Measurements from ENCODE around the gene CRYZL1. TPM values are rescaled to one million over a fixed set of nuclear protein-coding genes. Genes with fewer than 3 reads are reported as not detected.
"Not testable (repeated sequence)": the region's sequence is repeated elsewhere in the genome, so short reads cannot be mapped to it uniquely, and the experiment has no call there.

Gene CRYZL1
- total RNA-seq, 1 experiment from 2014 or later = 46.6 TPM

GRCh38 chr21:33578214-33578613 is 63.3 kb downstream of the CRYZL1 start:
- intact Hi-C loops (cut with micrococcal nuclease; ENCODE audit: unreplicated experiment) = no loop called here
- no TSS peak for BruUV-seq (replicated peaks)
- H3K4me1 ChIP-seq (ENCODE audit: insufficient read depth, low read length, poor library complexity, severe bottlenecking) = no peaks in the 10 kb centered on the region
- H3K4me3 ChIP-seq (ENCODE audit: low read depth, low read length, poor library complexity, severe bottlenecking) = no peak overlapping the region
- no peak for DNase-seq (ENCODE audit: low spot score)
- no peaks in the 10 kb centered on the region for H3K9me3 ChIP-seq (ENCODE audit: low read depth, low read length, poor library complexity, severe bottlenecking)
- ChIA-PET CTCF (no interaction called here), POLR2A (ENCODE audit: low non-redundant PET) (no interaction called here)
- no peaks in the 10 kb centered on the region for H3K27me3 ChIP-seq (replicated peaks; ENCODE audit: insufficient read depth, low read depth, low read length, poor library complexity)
- H3K36me3 ChIP-seq (ENCODE audit: insufficient read depth, low read length, poor library complexity, severe bottlenecking) = peaks cover 84% of the 10 kb centered on the region
- TF ChIP-seq CTCF (conservative IDR thresholded peaks at IDR 0.05; ENCODE audit: low read depth, low read length) (no peak), EZH2 (IDR thresholded peaks at IDR 0.05; ENCODE audit: borderline replicate concordance, low read depth, low read length, poor library complexity, severe bottlenecking) (no peak)
- H3K27ac ChIP-seq (ENCODE audit: low read depth, low read length, poor library complexity, severe bottlenecking) = no peak overlapping the region

GRCh38 chr21:33576741-33577141 is 64.8 kb downstream of the CRYZL1 start:
- CTCF ChIA-PET; DNase-seq (ENCODE audit: low spot score); H3K4me1 ChIP-seq (ENCODE audit: insufficient read depth, low read length, poor library complexity, severe bottlenecking); H3K27ac ChIP-seq (ENCODE audit: low read depth, low read length, poor library complexity, severe bottlenecking); intact Hi-C loops (cut with micrococcal nuclease; ENCODE audit: unreplicated experiment); H3K27me3 ChIP-seq (replicated peaks; ENCODE audit: insufficient read depth, low read depth, low read length, poor library complexity); H3K4me3 ChIP-seq (ENCODE audit: low read depth, low read length, poor library complexity, severe bottlenecking); H3K9me3 ChIP-seq (ENCODE audit: low read depth, low read length, poor library complexity, severe bottlenecking): not testable (repeated sequence)
- TSS peak; percentile 62 for BruUV-seq (replicated peaks)
- H3K36me3 ChIP-seq (ENCODE audit: insufficient read depth, low read length, poor library complexity, severe bottlenecking) = peaks cover 88% of the 10 kb centered on the region
- POLR2A ChIA-PET (ENCODE audit: low non-redundant PET) = interaction anchor here (0.6 kb wide), 1 partner anchor 214 kb away, joined by 4 read pairs; no protein-coding TSS in a partner anchor

- no peaks in the 10 kb centered on the region for H3K9me3 ChIP-seq (ENCODE audit: low read depth, low read length, poor library complexity, severe bottlenecking)
- DNase-seq (ENCODE audit: low spot score) = no peak
- TF ChIP-seq CTCF (conservative IDR thresholded peaks at IDR 0.05; ENCODE audit: low read depth, low read length) (no peak), EZH2 (IDR thresholded peaks at IDR 0.05; ENCODE audit: borderline replicate concordance, low read depth, low read length, poor library complexity, severe bottlenecking) (no peak)
- ChIA-PET POLR2A (ENCODE audit: low non-redundant PET) (no interaction called here), CTCF (no interaction called here)
- no peaks in the 10 kb centered on the region for H3K4me1 ChIP-seq (ENCODE audit: insufficient read depth, low read length, poor library complexity, severe bottlenecking)
- intact Hi-C loops (cut with micrococcal nuclease; ENCODE audit: unreplicated experiment) = no loop called here
- BruUV-seq (replicated peaks) = no TSS peak
- H3K27me3 ChIP-seq (replicated peaks; ENCODE audit: insufficient read depth, low read depth, low read length, poor library complexity) = no peaks in the 10 kb centered on the region
- H3K27ac ChIP-seq (ENCODE audit: low read depth, low read length, poor library complexity, severe bottlenecking) = no peak overlapping the region
- H3K36me3 ChIP-seq (ENCODE audit: insufficient read depth, low read length, poor library complexity, severe bottlenecking) = peaks cover 98% of the 10 kb centered on the region
- H3K4me3 ChIP-seq (ENCODE audit: low read depth, low read length, poor library complexity, severe bottlenecking) = no peak overlapping the region
Observed at GRCh38 chr21:33572350-33572749, 69.2 kb downstream of the CRYZL1 start.

- no peak overlapping the region for H3K27ac ChIP-seq (ENCODE audit: low read depth, low read length, poor library complexity, severe bottlenecking)
- POLR2A ChIA-PET (ENCODE audit: low non-redundant PET) = no interaction called here
- intact Hi-C loops (cut with micrococcal nuclease; ENCODE audit: unreplicated experiment) = no loop called here
Observed at GRCh38 chr21:33569991-33570390, 71.5 kb downstream of the CRYZL1 start.

More at GRCh38 chr21:33569991-33570390, 71.5 kb downstream of the CRYZL1 start:
- Histone ChIP-seq H3K36me3 (ENCODE audit: insufficient read depth, low read length, poor library complexity, severe bottlenecking) (peaks cover 91% of the 10 kb centered on the region), H3K4me1 (ENCODE audit: insufficient read depth, low read length, poor library complexity, severe bottlenecking) (no peaks in the 10 kb centered on the region), H3K4me3 (ENCODE audit: low read depth, low read length, poor library complexity, severe bottlenecking) (no peak overlapping the region), H3K9me3 (ENCODE audit: low read depth, low read length, poor library complexity, severe bottlenecking) (no peaks in the 10 kb centered on the region), H3K27me3 (replicated peaks; ENCODE audit: insufficient read depth, low read depth, low read length, poor library complexity) (no peaks in the 10 kb centered on the region)
- CTCF ChIA-PET = no interaction called here
- BruUV-seq (replicated peaks) = no TSS peak
- TF ChIP-seq EZH2 (IDR thresholded peaks at IDR 0.05; ENCODE audit: borderline replicate concordance, low read depth, low read length, poor library complexity, severe bottlenecking) (no peak), CTCF (conservative IDR thresholded peaks at IDR 0.05; ENCODE audit: low read depth, low read length) (no peak)
- DNase-seq (ENCODE audit: low spot score) = no peak
